ENCODE measurements around the gene SMC1B. TPM values are rescaled to one million over a fixed set of nuclear protein-coding genes. Genes with fewer than 3 reads are reported as not detected.

Gene SMC1B, protein sequence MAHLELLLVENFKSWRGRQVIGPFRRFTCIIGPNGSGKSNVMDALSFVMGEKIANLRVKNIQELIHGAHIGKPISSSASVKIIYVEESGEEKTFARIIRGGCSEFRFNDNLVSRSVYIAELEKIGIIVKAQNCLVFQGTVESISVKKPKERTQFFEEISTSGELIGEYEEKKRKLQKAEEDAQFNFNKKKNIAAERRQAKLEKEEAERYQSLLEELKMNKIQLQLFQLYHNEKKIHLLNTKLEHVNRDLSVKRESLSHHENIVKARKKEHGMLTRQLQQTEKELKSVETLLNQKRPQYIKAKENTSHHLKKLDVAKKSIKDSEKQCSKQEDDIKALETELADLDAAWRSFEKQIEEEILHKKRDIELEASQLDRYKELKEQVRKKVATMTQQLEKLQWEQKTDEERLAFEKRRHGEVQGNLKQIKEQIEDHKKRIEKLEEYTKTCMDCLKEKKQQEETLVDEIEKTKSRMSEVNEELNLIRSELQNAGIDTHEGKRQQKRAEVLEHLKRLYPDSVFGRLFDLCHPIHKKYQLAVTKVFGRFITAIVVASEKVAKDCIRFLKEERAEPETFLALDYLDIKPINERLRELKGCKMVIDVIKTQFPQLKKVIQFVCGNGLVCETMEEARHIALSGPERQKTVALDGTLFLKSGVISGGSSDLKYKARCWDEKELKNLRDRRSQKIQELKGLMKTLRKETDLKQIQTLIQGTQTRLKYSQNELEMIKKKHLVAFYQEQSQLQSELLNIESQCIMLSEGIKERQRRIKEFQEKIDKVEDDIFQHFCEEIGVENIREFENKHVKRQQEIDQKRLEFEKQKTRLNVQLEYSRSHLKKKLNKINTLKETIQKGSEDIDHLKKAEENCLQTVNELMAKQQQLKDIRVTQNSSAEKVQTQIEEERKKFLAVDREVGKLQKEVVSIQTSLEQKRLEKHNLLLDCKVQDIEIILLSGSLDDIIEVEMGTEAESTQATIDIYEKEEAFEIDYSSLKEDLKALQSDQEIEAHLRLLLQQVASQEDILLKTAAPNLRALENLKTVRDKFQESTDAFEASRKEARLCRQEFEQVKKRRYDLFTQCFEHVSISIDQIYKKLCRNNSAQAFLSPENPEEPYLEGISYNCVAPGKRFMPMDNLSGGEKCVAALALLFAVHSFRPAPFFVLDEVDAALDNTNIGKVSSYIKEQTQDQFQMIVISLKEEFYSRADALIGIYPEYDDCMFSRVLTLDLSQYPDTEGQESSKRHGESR
- total RNA-seq, result not detected

DNA sequence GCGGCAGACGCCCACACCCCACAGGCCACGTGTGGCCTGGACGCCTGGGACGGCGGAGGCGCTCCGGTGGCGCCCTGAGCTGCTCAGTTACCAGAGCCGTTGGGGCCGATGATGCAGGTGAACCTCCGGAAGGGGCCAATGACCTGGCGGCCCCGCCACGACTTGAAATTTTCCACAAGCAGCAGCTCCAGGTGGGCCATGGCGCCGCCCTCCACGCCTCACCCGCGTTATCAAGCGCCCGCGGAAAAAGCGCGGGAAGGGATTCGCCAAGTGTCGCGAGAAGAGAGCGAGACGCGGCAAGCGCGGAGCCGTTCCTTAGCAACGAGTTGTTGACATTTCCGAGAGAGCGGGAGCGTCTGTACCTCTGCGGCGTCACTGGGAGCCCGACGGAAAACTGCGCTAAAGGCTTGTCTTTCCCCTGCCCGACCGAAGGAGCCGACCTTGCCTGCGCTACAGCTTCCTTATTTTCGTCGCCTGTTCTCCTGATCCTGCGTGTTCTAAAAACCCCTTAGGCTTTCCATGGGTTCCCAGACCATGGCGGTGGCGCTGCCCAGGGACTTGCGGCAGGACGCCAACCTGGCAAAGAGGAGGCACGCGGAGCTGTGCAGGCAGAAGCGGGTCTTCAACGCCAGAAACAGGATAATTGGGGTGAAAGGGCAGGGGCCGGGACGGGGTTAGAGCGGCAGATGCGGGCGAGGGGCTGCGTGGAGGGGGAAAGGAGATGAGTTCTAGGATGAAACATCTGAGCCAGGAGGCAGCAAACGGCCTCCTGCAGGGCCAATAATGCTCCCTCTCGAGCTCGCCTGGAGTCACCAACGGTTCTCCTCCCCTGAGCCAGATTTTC is at the start of gene SMC1B, which contains the start of gene RIBC2:
Gene SMC1B (minus strand): TSS at position 232 of the 844 bp plus-strand sequence. CDS start 32 bp downstream, at position 200.
Gene RIBC2 (plus strand): TSS at position 326 of the 844 bp plus-strand sequence. CDS start 194 bp downstream, at position 520.
- Histone ChIP-seq H3K4me3 (peak within 1 kb of the TSS; percentile 65), H3K27me3 (replicated peaks; ENCODE audit: insufficient read depth) (no peaks in the 10 kb centered on the region), H3K36me3 (no peaks in the 10 kb centered on the region), H3K9me3 (no peaks in the 10 kb centered on the region), H3K4me1 (ENCODE audit: control insufficient read depth in 1 of 2, low read depth in 2 of 2) (peaks cover 3 to 10% of the 10 kb centered on the region in 2 donors), H3K27ac (no peak within 1 kb of the TSS)
- DNase-seq (ENCODE audit: low spot score) (no peak), ATAC-seq (ENCODE audit: insufficient number of reproducible peaks, low FRiP score, low read depth) (no peak)
- TF ChIP-seq, protein P1, sequence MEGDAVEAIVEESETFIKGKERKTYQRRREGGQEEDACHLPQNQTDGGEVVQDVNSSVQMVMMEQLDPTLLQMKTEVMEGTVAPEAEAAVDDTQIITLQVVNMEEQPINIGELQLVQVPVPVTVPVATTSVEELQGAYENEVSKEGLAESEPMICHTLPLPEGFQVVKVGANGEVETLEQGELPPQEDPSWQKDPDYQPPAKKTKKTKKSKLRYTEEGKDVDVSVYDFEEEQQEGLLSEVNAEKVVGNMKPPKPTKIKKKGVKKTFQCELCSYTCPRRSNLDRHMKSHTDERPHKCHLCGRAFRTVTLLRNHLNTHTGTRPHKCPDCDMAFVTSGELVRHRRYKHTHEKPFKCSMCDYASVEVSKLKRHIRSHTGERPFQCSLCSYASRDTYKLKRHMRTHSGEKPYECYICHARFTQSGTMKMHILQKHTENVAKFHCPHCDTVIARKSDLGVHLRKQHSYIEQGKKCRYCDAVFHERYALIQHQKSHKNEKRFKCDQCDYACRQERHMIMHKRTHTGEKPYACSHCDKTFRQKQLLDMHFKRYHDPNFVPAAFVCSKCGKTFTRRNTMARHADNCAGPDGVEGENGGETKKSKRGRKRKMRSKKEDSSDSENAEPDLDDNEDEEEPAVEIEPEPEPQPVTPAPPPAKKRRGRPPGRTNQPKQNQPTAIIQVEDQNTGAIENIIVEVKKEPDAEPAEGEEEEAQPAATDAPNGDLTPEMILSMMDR (IDR thresholded peaks at IDR 0.05), result no peak

DNA sequence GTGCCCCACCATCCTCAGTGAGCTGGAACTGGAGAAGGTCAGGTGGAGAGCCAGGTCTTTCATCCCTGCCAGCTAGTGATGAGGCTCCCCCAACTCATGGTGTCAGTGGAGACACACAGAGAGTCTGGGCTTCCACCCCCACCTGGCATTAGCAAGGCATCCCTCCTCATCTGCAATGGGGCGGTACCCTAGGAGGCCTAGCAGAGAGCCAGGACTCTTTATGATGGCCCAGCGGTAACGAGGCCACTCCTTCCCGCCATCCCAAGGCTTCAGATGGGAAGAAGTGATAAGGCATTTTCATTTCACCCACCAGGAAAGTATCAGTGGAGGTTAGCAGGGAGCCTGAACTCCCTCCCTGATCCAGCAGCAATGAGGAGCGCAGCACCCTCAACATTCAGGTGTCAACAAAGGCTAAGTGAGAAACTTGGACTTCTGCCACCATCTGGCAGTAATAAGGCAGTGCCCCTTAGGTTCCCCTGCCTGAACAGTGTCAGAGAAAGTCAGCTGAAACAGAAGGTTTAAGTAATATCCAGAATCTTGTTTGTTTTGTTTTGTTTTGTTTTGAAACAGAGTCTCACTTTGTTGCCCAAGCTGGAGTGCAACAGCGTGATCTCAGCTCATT is 48.7 kb upstream of the SMC1B start:
- no peak for DNase-seq (ENCODE audit: low spot score)
- Histone ChIP-seq H3K4me1 (ENCODE audit: control insufficient read depth in 1 of 2, low read depth in 2 of 2) (peaks cover 0 to 22% of the 10 kb centered on the region in 2 donors), H3K27me3 (replicated peaks; ENCODE audit: insufficient read depth) (no peaks in the 10 kb centered on the region), H3K9me3 (no peaks in the 10 kb centered on the region), H3K27ac (no peak overlapping the region), H3K4me3 (no peak overlapping the region), H3K36me3 (no peaks in the 10 kb centered on the region)
- TF ChIP-seq, protein P1 (IDR thresholded peaks at IDR 0.05), result no peak
- no peak for ATAC-seq (ENCODE audit: insufficient number of reproducible peaks, low FRiP score, low read depth)

DNA sequence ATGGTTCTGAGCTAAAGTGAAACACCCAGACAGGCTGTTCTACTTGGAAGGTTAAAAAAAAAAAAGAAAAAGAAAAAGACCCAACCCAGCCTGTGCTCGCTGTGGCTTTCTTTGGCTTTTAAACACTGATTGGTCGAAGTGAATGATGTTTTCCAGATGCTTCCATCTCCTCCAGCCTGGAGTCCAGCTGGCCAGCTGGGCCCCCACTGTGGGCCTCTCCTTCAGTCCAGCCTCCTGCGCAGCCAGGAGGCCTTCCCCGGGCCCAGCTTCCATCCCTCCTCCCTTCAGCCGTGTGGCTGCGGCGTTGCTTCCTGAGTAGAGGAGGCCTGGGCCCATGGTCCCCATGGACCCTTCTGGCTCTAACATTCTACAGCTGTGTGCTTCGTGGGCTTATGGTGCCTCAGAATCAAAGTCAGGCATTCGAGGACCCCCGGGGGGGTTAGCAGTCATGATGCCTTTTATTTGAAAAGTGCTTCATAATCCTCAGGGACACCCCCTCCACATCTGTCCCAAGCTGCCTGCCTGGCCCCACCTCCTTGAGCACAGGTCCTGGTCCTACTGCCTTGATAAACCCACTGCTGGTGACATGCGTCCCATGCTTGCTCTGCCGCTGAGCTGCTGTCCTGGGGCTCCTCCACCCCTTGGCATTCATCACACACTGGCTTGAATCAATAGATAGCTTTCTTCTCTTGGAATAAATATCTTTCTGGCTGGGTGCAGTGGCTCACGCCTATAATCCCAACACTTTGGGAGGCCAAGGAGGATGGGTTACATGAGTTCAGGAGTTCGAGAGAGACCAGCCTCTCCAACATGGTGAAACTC is 47.1 kb upstream of the SMC1B start:
- Histone ChIP-seq H3K27me3 (replicated peaks; ENCODE audit: insufficient read depth) (no peaks in the 10 kb centered on the region), H3K36me3 (no peaks in the 10 kb centered on the region), H3K9me3 (no peaks in the 10 kb centered on the region), H3K27ac (peak overlapping the region; percentile 54 to 76), H3K4me3 (no peak overlapping the region), H3K4me1 (ENCODE audit: control insufficient read depth in 1 of 2, low read depth in 2 of 2) (peaks cover 0 to 22% of the 10 kb centered on the region in 2 donors)
- TF ChIP-seq, protein P1 (IDR thresholded peaks at IDR 0.05), result no peak
- ATAC-seq (ENCODE audit: insufficient number of reproducible peaks, low FRiP score, low read depth) (no peak), DNase-seq (ENCODE audit: low spot score) (no peak)

DNA sequence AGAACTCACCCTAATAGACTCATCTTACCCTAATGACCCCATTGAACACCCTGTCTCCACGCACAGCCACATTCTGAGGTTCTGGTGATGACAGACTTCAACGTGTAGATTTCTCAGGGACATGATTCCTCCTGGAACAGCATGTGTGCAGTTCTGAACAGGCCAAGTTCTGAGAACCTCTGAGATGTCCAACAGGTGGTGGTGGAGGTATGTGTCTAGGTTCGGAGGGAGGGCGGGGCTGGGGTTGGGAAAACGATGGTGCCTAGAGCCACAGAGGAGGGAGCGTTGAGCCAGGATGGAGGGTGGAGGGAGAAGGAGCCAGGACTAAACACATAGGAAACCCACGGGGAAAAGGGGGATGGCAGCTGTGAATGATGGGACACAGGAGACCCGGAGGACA is 45.8 kb upstream of the SMC1B start:
- TF ChIP-seq, protein P1 (IDR thresholded peaks at IDR 0.05), result no peak
- ATAC-seq (ENCODE audit: insufficient number of reproducible peaks, low FRiP score, low read depth) (no peak), DNase-seq (ENCODE audit: low spot score) (no peak)
- Histone ChIP-seq H3K4me3 (no peak overlapping the region), H3K36me3 (no peaks in the 10 kb centered on the region), H3K4me1 (ENCODE audit: control insufficient read depth in 1 of 2, low read depth in 2 of 2) (peaks cover 0 to 22% of the 10 kb centered on the region in 2 donors), H3K9me3 (no peaks in the 10 kb centered on the region), H3K27ac (peak overlapping the region in 1 of 2 donors; percentile 76), H3K27me3 (replicated peaks; ENCODE audit: insufficient read depth) (no peaks in the 10 kb centered on the region)

Measured in thoracic aorta (tissue), 2 donors.